DMS153 treated with DMSO at 0.1 percent for 48 hours (cell line): ENCODE results near the gene C1QTNF3.
A peak's percentile ranks its signal among the peaks of the same experiment; 100 is the strongest.

Source experiments
- DNase-seq: peaks from one replicate; lab custom pipeline; 2025; ENCODE audit not compliant: unreplicated experiment; lab: John Stamatoyannopoulos, UW

C1QTNF3 gene

GRCh38 chr5:34026089-34026761, 16.8 kb downstream of the C1QTNF3 start:
- no peak for DNase-seq

GRCh38 chr5:34022121-34022705, 20.8 kb downstream of the C1QTNF3 start:
- no peak for DNase-seq

GRCh38 chr5:34021334-34021733, 21.7 kb downstream of the C1QTNF3 start:
- no peak for DNase-seq

GRCh38 chr5:34020726-34021125, 22.3 kb downstream of the C1QTNF3 start:
- no peak for DNase-seq

- no peak for DNase-seq
Measured at GRCh38 chr5:34017254-34017653, 25.8 kb downstream of the C1QTNF3 start.

GRCh38 chr5:34016750-34017149, 26.3 kb downstream of the C1QTNF3 start:
- DNase-seq = no peak

- DNase-seq = no peak
Measured at GRCh38 chr5:34016222-34016621, 26.8 kb downstream of the C1QTNF3 start.

GRCh38 chr5:34015120-34015822, 27.7 kb downstream of the C1QTNF3 start:
- no peak for DNase-seq

- no peak for DNase-seq
Measured at GRCh38 chr5:34014626-34015025, 28.4 kb downstream of the C1QTNF3 start.

GRCh38 chr5:34013547-34013946, 29.5 kb downstream of the C1QTNF3 start:
- DNase-seq = no peak

GRCh38 chr5:34012791-34013190, 30.2 kb downstream of the C1QTNF3 start:
- no peak for DNase-seq

GRCh38 chr5:34011536-34011935, 31.5 kb downstream of the C1QTNF3 start:
- no peak for DNase-seq

GRCh38 chr5:34010146-34010545, 32.9 kb downstream of the C1QTNF3 start:
- peak; percentile 68 for DNase-seq

GRCh38 chr5:34009610-34010009, 33.4 kb downstream of the C1QTNF3 start:
- DNase-seq = peak; percentile 57

- DNase-seq = peak; percentile 73
Measured at GRCh38 chr5:34008802-34009201, 34.2 kb downstream of the C1QTNF3 start.

GRCh38 chr5:34007621-34008600, 35.1 kb downstream of the C1QTNF3 start, which contains the start of gene AMACR:
AMACR (minus strand) TSS chr5:34008050; CDS start chr5:34008019, 31 bp downstream.
- peak; percentile 98 for DNase-seq

- DNase-seq = no peak
Measured at GRCh38 chr5:34007201-34007620, 35.8 kb downstream of the C1QTNF3 start.

- DNase-seq = no peak
Measured at GRCh38 chr5:34005681-34006080, 37.3 kb downstream of the C1QTNF3 start.

- no peak for DNase-seq
Measured at GRCh38 chr5:34005211-34005610, 37.8 kb downstream of the C1QTNF3 start.

- DNase-seq = no peak
Measured at GRCh38 chr5:34003941-34004340, 39.1 kb downstream of the C1QTNF3 start.
